Measurements from ENCODE around the gene ADGRG1. TPM values are rescaled to one million over a fixed set of nuclear protein-coding genes. Genes with fewer than 3 reads are reported as not detected.
"Not testable (repeated sequence)": the region's sequence is repeated elsewhere in the genome, so short reads cannot be mapped to it uniquely, and the experiment has no call there.

Gene ADGRG1
- 10 to 100 TPM in 3 of 4 donors, 1 to 10 TPM in 1; 5.1 to 87.7 (median 80.1) TPM for polyA plus RNA-seq (ENCODE audit: insufficient read length in 4 of 4)

DNA sequence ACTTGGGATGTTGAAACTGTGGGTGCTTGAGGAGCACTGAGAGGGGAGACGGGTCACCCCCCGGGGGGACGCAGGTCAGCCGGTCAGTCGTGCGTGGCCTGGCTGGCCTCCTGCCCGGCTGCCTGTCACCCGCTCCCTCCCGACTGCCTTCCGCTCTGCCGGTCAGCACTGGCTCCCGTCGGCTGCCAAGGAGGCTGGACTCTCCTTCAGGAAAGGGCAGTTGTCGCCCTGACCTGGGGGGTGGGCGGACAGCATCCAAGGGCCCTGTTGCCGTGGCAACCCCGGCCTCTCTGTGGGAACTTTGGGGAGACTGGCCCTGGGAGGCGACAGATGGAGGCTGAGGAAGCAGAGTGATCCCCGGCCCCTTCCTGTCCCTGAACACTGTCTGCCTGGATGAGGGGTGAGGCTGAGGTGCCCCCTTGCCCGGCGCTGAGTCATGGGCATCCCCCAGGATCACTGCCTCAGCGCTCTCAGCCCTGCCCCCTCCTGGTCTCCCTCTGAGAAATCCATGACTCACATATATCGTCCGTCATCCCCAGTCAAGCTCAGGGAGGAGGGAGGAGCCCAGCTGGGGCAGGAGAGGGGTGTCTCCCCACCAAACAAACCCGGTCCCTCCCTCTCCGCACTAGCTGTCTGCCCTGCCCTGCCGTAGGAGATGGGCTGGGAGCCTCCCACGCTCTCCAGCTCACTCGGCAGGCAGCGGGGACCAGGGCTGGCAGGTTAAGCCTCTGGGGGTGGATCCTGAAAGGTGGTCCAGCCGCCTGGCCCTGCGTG, at the start of gene ADGRG1:
Gene ADGRG1 (plus strand): TSS at position 623 of the 774 bp plus-strand sequence. CDS start 21,658 bp downstream, outside the sequence.
- DNase-seq (ENCODE audit: low read depth in 4 of 4, low spot score in 3 of 4), result peak in 3 of 4 donors; percentile 56 to 72 (median 66)

DNA sequence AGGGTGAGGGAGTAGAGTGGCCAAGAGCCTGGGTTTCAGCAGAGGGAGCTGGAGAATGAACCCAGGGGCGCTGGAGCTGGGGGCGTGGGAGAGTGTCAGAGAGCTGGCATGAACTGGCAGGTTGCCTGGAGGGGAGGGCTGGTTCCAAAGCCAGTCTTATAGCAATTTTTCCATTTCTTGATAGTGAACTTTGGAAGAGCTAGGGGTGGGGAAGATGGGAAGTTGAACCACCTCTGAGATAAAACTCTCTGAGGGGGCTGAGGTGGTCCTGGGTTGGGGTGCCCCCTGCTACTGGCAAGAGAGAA, 49.1 kb upstream of the ADGRG1 start:
- DNase-seq (ENCODE audit: low read depth in 4 of 4, low spot score in 3 of 4), result no peak

DNA sequence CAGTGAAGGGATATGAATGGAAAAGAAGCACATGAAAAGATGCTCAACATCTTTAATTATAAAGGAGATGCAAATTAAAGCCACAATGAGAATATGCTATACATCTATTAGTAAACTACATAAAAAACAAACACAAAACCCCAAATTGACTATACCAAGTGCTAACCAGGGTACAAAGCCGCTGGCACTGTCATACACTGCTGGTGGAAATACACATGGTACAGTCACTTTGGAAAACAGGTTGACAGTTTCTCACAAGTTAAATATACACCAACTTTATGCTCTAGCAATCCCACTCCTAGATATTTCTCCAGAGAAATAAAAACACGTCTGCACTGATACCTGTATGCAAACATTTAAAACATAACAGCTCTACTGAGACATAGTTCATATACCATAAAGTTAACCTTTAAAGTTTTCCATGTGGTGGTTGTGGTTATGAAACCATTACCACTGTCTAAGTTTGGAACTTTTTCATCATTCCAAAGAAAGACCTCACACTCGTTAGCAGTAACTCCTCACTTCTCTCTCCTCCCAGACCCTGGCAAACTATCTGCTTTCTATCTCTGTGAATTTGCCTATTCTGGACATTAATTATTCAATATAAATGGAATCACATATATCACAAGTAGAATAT, 43.3 kb upstream of the ADGRG1 start:
- DNase-seq (ENCODE audit: low read depth in 4 of 4, low spot score in 3 of 4), result no peak

DNA sequence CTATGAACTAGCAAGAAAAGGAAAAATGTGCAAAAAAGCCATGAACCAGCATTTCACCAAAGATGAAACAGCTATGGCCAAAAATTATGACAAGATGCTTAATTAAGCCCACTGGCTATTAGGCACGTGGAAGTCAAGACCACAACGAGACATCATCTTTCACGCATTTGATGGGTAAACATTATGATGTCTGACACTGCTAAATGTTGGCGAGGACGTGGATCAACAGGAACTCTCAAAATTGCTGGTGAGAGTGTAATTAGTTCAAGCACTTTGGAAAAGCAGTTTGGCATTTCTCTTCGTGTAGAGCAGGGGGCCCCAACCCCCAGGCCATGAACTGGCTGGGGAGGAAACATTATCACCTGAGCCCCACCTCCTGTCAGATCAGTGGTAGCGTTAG, 39.6 kb upstream of the ADGRG1 start:
- no peak for DNase-seq (ENCODE audit: low read depth in 4 of 4, low spot score in 3 of 4)

DNA sequence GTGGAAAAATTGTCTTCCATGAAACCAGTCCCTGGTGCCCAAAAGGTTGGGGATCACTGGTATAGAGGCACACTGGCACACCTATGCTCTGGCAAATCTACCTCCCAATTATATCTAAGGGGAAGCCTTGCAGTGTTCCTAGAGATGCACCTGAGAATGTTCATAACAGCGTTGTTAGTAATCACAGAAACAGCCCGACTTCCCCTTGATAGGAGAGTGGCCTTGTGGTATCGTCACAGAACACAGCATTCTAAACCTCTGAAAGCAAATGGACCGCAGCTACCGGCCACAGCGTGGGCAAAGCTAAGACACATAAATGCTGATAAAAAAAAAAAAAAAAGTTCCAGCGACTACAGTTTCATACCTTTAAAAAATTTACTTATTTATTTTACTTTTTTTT, 39.1 kb upstream of the ADGRG1 start:
- DNase-seq (ENCODE audit: low read depth in 4 of 4, low spot score in 3 of 4), result no peak

DNA sequence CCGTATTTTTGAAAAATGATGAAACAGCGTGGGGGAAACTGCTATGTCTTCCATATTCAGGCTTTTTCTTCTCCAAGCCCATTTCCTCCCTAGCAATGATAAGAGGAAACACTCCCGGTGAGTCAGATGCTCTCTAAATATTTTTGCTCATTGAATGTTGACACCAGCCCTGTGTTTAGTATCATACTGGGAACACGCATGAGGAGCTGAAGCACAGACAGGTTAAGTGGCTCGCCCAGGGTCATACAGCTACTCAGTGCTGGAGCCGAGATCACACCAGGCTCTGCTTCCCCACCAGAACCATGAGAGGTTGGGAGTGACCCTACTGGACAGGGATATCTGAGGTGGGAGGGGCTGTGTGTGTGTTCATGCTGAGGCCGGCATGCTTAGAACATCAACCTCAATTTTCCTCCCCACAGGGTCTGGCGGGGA, 37.8 kb upstream of the ADGRG1 start:
- DNase-seq (ENCODE audit: low read depth in 4 of 4, low spot score in 3 of 4), result no peak

DNA sequence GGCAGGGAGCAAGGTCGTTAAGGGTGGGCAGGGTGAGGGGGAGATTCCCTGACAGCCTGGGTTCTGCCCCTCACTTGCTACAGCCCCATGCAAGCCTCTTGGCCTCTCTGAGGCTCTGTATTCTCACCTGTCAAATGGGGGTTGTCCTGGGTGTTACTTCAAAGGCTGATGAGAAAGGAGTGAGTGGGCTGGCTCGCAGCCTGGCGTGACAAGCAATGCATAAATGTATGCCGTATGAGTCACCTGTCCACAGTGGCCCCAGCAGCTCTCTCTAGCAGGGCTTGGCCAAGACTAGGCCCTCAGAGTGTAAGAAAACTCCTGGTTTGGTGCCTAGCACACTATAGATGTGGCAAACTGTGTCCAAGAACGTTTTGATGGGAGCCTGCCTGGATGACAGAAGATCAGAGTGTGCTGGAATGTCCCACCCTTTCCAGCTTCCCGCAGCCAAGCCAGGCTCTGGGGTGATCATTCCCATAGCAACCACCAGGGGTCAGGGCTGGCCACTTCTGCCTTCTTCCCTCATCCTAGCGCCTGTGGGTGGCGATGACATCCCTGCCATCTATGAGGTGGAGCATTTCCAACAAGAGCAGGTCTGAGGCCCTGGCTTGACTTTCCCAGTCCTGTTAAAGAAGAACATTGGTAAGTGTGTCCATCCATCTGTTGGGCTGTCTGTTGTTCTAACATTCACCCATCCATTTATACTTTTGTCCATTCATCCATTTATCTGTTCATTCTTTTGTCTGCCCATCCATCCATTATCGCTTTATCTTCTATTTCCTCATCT, 37.2 kb upstream of the ADGRG1 start:
- DNase-seq (ENCODE audit: low read depth in 4 of 4, low spot score in 3 of 4), result peak in 2 of 4 donors; percentile 40 to 56

DNA sequence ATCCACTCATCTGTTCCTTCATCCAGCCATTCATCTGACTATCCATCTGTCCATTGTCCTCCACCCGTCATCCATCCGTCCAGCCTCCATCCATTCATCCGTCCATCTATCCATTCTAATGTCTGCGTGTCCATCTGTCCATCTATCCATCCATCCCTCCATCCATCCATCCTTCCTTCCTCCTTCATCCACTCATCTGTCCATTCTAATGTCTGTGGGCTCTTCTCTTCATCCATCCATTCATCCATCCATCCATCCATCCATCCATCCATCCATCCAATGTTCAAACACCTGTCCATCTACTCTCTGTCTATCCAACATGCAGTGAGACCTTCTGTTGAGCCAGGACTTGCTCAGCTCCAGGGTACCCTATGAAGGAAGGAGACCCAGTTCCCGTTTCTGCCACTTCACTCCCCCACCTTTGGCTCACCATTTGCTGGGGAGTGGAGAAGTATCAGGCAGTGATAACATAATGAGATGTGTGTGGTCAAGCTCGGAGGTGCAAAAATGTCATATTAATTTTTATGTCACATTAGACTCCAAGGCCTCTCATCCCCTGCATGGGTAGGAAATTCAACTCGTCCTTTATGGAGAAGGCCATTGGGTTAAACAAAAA, 36.5 kb upstream of the ADGRG1 start:
- no peak for DNase-seq (ENCODE audit: low read depth in 4 of 4, low spot score in 3 of 4)

DNA sequence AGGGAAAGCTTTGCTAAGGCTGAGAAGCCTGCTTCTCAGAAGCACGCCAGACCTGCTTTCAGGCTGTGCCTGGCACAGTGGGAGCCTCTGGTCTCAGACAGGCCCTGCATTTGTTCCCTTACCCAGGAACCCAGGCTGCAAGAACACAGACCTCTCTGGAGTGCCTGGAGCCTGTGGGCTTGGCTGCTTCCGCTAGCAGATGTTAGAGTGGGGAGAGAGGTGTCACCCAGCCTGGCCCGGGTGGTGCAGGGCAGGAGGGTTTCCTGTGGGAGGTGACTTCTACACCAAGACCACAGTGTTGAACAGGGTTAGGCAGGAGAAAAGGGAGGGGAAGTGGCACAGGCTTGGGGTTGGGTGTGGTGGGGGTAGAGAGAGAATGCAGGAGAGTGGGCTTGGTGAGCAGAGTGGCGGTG, 35.8 kb upstream of the ADGRG1 start:
- no peak for DNase-seq (ENCODE audit: low read depth in 4 of 4, low spot score in 3 of 4)

DNA sequence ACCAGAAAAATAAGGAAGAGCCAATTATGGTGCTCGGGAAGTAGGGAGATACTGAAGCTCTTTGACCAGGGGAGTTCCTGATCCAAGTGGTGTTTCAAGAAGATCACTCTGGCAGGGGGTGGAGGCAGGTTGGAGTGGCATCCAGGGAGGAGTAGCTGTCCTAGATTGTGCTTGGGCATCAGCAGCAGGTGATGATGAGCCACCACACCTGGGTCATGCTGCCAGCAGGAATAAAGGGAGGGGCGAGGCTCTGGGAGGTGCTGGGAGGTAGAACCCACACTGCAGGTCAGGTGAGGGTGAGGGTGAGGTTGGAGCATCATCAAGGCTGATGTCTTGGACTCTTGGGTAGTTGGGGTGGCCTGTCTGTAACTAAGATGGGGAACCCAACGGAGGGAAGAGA, 35.4 kb upstream of the ADGRG1 start:
- no peak for DNase-seq (ENCODE audit: low read depth in 4 of 4, low spot score in 3 of 4)

DNA sequence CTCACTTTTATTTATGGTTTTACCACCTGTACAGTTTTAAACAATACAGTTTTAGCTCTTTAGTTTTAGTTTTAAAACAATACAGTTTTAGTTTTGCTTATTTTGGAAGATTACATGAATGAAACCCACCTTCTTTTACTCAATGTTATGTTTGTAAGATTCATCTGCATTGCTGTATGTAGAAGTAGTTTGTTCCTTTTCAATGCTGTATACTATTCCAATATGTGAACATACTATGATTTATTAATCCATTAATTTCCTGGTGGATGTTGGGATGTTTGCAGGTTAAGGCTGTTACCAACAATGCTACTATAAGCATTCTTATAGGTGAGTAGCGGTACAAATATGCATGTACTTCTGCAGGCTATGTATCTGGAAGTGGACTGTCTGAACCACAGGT, 34.4 kb upstream of the ADGRG1 start:
- DNase-seq (ENCODE audit: low read depth in 4 of 4, low spot score in 3 of 4), result no peak

DNA sequence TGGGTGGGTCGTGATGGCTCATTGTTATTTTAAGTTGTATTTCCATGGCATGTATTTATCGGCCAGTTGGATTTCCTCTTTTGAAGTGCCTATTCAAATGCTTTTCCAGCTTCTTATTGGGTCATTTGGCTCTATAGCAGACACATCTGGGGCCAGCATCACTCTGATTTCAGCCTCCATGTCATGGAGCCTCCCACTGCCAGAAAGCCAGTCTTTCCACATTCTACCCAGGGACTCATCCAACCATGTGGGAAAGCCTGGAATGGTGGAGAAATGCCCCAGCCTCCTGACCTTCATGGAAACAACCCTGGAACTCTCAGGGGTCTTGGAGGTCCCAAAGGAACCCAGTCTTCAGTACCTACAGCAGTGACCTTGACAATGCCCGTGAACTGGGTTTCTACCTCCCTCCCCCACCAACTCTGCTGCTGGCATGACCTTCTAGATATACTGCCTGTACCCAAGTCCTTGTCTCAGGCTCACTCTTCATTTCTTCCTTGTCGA, 33.8 kb upstream of the ADGRG1 start:
- DNase-seq (ENCODE audit: low read depth in 4 of 4, low spot score in 3 of 4), result no peak

DNA sequence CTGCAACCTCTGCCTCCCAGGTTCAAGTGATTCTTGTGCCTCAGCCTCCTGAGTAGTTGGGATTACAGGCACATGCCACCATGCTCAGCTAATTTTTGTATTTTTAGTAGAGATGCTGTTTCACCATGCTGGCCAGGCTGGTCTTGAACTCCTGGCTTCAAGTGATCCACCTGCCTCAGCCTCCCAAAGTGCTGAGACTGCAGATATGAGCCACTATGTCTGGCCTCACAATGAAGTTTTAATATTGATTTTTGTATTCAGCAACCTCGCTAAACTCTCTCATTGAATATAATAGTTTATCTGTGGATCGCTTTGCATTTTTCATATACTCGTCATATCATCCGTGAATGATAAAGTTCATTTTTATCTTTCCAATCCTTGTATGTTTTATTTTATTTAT, 32.2 kb upstream of the ADGRG1 start:
- not testable (repeated sequence) for DNase-seq (ENCODE audit: low read depth in 4 of 4, low spot score in 3 of 4)

DNA sequence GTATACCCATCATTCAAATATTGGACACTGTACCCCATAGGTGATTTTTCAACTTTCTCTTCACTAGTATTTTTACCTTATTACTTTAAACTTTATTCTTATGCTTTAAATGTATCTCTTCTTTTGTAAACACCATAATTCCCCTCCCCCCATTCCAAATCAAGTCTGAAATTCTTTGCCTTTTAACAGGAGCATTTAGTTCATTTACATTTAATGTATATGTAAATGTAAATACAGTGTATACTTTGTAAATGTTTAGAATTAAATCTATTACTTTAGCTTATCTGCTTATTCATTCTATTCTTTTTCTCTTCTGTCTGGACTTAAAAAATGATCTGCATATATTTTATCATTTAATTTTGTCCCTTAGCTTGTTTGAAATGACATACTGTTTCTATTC, 30.0 kb upstream of the ADGRG1 start:
- DNase-seq (ENCODE audit: low read depth in 4 of 4, low spot score in 3 of 4), result no peak

DNA sequence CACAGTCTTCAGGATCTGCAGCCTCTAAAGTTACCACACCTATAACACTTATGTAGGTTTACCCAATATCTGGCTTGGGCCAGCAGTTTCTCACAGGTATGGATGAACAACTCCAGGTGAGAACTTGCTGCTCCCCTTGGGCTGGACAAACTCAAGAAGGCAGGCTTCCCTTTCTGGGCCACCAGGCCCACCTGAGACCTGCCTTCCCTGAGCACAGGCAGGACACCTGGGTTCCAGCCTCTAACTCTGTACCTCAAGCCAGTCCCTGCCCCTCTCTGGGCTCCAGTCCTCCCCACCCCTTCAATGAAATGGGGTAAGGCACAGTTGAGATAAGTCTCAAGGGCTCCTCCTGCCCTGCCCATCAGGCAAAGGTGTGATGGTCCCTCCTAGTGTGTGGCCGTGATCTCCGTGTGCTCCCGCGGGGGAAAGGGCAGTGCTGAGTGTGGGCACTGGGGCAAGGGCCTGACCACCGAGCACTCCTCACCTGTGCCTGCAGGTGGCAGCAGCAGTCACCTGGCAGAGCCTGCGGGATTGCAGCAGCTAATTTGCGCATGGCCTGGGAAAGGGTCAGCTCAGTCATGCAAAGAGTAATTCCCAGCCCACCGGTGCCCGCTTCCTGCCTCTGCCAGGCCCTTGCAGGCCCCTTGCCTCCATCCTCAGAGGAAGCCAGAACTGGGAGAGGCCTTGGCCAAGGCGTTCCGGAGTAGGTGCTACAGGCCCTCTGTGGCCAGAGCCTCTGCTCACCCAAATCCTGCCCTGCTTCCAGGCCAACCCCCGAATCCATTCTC, 28.2 kb upstream of the ADGRG1 start:
- no peak for DNase-seq (ENCODE audit: low read depth in 4 of 4, low spot score in 3 of 4)

DNA sequence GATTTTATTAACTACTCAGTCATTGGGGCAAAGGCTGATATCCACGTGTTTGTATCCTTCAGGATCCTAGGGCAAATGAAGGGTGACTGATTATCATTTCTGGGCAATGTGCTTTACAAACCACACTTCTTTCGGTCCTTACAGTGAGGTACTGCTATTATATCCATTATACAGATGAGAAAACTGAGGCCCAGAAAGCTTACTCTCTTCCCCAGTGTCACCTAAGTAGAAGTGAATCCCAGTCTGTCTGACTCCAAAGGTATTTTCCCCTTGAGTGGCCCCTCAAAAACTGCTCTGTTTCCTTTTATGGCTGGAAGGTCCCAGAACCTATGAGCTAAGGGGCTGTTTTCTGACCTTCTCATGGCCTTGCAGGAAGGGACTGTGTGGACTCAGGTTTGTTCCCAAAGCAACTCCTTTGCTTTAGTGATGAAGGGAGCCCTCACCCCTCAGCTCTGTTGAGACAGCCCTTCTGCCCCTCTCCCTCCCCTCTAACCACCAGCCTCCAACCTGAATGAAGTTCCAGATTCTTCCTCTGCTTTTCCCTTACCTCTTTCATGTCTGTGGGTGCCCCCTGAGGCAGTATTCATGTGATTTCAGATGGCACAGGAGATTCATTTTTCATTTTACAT, 27.4 kb upstream of the ADGRG1 start:
- DNase-seq (ENCODE audit: low read depth in 4 of 4, low spot score in 3 of 4), result no peak

DNA sequence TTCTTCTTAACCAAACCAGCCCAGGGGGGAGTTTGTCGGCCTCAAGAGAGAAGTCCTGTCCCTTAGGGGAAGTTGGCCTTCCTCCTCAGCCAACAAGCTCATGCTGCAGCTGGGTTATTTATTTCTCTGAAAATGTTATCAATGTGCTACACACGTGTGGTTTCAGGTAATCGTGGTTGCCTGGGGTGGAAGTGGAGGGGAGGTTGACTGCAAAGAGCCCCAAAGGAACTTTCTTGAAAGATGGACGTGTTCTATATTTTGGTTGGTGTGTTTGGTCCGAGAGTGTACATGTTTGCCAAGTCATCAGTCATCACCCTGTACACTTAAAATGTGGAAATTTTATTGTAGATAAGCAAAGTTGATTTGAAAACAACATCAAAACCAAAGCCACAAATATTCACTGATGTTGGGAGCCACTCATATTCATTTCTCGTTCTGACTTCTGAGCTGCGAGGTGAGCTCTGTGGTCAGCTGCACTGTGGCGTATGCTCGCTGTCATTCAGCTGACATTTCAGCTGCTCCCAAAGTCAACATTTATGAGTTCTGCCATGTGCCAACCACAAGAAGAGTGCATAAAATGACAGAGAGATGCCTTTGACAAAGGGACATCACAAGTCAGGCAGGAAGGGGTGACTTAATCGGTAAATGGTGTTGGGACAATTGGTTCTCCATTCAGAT, 26.5 kb upstream of the ADGRG1 start:
- DNase-seq (ENCODE audit: low read depth in 4 of 4, low spot score in 3 of 4), result no peak

DNA sequence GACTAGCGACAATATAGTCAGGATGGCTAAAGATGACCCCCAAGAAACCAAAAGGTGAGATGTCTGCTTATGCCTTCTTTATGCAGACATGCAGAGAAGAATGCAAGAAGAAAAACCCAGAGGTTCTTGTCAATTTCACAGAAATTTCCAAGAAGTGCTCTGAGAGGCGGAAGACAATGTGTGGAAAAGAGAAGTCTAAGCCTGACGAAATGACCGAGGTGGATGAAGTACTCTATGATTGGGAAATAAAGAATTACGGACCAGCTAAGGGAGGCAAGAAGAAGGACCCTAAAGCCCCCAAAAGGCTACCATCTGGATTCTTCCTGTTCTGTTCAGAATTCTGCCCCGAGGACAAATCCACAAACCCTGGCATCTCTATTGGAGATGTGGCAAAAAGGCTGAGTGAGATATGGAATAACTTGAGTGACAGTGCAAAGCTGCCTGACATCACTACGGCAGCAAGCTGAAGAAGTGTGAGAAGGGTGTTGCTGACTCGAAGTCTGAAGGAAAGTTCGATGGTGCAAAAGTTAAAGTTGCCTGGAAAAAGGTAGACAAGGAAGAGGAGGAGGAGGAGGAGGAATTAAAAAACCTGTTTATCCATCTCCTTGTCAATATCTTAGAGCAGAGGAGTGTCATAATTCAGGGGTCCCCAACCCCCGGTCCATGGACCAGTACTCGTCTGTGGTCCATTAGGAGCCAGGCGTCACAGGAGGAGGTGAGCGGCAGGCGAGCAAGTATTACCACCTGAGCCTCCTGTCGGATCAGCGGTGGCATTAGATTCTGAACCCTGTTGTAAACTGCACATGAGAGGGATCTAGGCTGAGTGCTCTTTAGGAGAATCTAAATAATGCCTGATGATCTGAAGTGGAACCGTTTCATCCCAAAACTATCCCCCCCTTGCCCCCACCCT, 25.1 kb upstream of the ADGRG1 start:
- DNase-seq (ENCODE audit: low read depth in 4 of 4, low spot score in 3 of 4), result no peak
